GM18861 (cell line): ENCODE measurements around the gene KRTAP1-3.
"Not testable (repeated sequence)": the region's sequence is repeated elsewhere in the genome, so short reads cannot be mapped to it uniquely, and the experiment has no call there.

ENCODE experiments used
- ATAC-seq: cut with Tn5 transposase; IDR thresholded peaks from one replicate; pipeline ENCODE4 v1.9.1; 2021; ENCODE audit not compliant: unreplicated experiment

KRTAP1-3 gene

GRCh38 chr17:41054556-41054955, 19.9 kb upstream of the KRTAP1-3 start:
- not testable (repeated sequence) for ATAC-seq

- no peak for ATAC-seq
Observed at GRCh38 chr17:41054025-41054424, 19.4 kb upstream of the KRTAP1-3 start.

DNA sequence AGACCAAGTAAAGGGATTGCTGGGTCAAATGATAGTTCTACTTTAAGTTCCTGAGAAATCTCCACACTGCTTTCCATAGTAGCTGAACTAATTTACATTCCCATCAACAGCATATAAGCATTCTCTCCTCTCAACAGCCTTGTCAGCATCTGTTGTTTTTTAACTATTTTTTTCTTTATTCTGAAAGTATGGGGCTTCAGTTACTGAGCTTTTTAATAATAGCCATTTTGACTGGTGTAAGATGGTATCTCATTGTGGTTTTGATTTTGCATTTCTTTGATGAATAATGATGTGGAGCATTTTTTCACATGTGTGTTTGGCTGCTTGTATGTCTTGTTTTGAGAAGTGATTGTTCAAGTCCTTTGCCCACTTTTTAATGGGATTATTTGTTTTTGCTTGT, 17.9 kb upstream of the KRTAP1-3 start:
- no peak for ATAC-seq

DNA sequence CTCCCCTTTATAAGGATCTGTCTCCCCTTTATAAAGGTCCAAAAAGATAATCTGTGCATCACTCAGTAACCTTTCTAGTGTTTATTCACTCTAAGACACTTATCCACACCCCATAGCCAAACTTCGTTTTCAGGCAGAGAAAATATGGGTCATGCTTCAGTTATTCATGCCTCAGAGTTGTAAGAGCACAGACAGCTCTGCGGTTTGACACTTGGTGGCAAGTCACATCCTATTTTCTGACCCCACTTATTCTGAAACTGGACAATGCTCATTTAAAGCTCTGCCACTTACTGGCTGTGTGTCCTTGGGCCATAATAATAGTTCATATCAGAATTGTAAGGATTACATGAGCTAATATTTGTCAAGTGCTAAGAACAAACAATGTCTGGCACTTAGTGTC, 14.4 kb upstream of the KRTAP1-3 start:
- ATAC-seq: no peak

DNA sequence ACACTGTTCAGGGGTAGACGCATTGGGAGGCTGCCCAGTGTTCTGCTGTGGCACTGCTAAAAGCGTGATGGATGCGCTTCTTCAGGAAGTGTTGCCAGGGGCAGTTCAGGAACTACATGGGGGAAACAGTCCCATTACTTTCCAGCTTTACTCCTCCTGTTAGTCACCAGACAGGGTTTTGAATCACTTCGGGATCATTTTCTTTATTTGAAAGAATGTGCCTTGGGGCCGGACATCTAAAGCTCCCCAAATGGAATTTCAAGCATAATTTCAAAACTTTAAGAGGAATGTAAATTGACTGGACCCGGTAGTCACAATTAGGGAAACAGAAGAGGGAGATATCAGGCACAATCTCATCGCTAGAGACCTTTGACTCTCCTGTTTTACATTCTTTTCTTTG, 13.8 kb upstream of the KRTAP1-3 start:
- ATAC-seq: no peak

DNA sequence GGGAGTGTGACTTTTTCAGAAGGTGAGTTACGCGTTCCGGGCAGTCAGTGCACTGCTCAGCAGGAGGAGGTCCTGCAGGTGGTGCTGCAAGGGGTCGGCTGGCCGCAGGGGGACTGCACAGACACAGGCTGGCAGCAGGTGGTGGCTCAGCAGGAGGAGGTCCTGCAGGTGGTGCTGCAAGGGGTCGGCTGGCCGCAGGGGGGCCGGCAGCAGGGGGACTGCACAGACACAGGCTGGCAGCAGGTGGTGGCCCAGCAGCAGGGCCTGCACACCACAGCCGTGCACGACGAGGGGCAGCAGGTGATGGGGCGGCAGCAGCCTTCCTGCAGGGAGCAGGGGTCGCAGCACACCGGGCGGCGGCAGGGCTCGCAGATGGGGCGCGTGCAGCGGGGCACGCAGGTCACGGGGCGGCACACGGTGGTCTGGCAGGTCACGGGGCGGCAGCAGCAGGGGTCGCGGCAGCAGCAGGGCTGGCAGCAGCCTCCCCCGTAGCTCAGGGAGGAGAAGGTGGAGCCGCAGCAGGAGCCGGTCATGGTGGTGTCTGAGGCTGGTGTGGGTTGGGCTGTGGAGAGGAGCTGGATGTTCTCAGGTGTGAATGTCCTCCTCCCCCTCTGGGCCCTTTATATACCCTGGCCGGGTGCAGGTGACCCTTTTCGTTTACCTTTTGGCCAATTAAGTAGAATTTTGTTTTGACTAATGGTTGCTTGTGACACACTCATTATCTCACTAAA, 12.2 kb upstream of the KRTAP1-3 start, which contains the start of gene KRTAP2-1:
Gene KRTAP2-1, minus strand, starts transcription at position 582 of the 731 bp plus-strand sequence. Its CDS starts 49 bp downstream, at position 533.
- not testable (repeated sequence) for ATAC-seq

DNA sequence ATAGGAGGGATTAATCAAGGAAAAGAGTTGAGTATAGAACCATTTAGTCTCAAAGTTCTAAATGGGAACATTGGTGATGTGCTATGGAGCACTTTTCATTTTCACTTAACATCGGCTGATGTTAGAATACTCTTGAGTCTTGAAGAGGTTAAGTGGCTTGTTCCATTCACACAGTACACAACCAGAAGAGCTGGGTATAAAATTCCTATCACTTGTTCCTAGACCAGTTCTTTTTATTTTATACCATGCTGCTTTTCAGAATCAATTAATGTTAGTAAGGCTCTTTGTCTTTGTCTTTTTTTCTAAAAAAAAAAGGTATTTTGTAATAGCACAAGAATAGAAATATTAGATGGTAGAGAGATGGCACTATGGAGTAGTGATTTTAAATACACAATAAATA, 8.3 kb upstream of the KRTAP1-3 start:
- no peak for ATAC-seq

DNA sequence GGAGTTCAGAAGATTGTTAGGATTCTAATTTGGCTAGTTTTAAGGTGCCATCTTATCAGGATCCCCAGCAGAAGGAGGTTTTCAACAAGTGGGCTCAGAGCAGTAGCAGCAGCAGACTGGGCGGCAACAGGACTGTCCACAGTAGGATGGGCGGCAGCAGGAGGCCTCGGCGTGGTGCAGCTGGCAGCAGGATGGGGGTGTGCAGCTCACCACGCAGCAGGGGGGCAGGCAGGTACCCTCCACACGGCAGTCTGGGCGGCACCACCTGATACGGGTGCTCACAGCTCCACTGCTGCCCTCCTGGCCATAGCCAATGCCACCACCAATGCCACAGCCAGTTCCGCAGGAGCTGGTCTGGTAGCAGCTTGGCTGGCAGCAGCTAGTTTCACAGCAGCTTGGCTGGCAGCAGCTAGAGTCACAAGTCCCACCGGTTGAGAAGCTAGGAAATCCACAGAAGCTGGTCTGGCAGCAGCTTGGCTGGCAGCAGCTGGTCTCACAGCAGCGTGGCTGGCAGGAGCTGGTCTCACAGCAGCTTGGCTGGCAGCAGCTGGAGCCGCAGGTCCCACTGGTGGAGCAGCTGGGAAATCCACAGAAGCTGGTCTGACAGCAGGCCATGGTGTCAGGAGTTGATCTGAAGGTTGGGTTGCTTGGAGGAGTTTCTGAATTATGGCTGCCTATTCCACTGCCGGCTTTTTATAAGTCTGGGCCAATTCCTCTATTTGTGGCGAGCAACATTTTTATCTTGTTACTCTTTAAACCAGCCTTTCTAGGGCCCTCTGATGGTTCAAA, 6.3 kb upstream of the KRTAP1-3 start, which contains the start of gene KRTAP1-1:
Gene KRTAP1-1, minus strand, starts transcription at position 668 of the 789 bp plus-strand sequence. Its CDS starts 53 bp downstream, at position 615.
- ATAC-seq: not testable (repeated sequence)

DNA sequence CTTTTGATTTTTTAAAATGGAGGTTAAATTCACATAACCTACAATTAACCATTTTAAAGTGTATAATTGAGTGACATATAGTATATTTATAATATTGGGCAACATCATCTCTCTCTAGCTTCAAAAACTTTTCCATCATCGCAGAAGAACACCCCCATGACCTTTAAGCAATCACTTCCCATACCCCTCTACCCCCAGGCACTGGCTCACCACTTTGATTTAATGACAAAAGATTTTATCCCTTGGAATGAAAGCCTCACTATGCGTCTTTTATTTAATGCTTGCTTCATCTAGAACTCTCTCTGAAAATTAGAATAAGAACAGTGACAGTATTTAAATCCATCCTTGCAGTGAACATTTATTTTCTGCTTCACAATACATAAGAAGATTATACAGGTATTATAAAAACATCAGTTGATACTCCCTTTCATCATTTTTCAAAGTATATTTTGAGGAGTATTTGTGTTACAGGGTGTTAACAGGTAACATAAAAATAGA, 3.2 kb upstream of the KRTAP1-3 start:
- ATAC-seq: no peak

DNA sequence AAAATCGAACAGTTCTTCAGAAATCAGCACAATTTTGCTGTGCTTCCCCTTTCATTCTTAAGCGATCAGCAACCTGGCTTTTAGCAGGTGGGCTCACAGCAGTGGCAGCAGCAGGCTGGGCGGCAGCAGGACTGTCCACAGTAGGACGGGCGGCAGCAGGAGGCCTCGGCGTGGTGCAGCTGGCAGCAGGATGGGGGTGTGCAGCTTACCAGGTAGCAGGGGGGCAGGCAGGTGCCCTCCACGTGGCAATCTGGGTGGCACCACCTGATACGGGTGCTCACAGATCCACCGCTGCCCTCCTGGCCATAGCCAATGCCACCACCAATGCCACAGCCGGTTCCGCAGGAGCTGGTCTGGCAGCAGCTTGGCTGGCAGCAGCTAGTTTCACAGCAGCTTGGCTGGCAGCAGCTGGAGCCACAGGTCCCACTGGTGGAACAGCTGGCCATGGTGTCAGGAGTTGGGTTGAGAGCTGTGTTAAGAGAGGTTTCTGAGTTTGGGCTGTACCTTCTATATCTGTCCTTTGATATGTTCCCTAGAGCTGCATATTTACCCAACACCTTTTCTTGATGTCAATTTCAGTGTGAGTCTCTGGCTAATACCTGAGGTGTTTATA, 4.9 kb downstream of the KRTAP1-3 start, which contains the start of gene KRTAP1-4:
Gene KRTAP1-4, minus strand, starts transcription at position 563 of the 613 bp plus-strand sequence. Its CDS starts 117 bp downstream, at position 446.
- ATAC-seq: no peak

GRCh38 chr17:41026715-41027471, 7.8 kb downstream of the KRTAP1-3 start, which contains the start of gene KRTAP1-5:
KRTAP1-5 (minus strand) TSS chr17:41027208; CDS start chr17:41027155, 53 bp downstream.
- ATAC-seq: no peak

- ATAC-seq: no peak
Observed at GRCh38 chr17:41024697-41025096, 10.0 kb downstream of the KRTAP1-3 start.

- no peak for ATAC-seq
Observed at GRCh38 chr17:41020336-41020735, 14.3 kb downstream of the KRTAP1-3 start.

DNA sequence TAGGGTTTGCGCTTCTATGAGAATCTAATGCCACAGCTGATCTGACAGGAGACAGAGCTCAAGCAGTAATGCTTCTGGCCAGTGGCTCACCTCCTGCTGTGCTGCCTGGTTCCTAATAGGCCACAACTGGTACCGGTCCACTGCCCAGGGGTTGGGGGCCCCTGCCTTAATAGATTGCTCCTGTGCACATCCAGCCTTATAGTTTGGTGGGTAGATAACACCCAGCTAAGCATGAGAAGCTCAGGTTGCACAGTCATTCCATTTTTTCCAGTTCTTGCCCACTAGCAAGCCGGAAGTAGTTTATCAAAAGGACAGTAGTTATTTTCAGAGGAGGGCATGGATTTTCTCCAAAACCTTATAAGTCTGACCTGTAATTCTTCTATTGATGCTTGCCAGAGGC, 15.3 kb downstream of the KRTAP1-3 start:
- ATAC-seq: no peak

DNA sequence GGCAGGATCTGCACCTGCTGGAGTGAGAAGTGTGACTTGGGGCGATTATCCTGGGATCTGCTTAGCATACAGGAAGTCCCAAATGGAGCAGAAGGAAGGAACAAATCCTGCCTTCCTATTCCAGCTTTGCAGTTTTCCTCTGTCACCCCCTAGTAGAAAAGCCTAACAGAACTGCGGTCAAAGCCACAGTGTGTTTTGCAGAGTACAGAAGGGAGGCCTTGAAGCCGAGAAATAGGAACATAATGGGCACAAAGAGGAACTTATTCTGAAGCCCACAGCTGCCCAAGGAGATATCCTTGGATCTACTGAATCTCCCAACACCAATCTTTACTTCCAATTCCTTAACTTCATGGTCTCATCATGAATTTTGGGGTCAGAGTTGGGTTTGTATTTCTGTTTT, 16.1 kb downstream of the KRTAP1-3 start:
- ATAC-seq: no peak

DNA sequence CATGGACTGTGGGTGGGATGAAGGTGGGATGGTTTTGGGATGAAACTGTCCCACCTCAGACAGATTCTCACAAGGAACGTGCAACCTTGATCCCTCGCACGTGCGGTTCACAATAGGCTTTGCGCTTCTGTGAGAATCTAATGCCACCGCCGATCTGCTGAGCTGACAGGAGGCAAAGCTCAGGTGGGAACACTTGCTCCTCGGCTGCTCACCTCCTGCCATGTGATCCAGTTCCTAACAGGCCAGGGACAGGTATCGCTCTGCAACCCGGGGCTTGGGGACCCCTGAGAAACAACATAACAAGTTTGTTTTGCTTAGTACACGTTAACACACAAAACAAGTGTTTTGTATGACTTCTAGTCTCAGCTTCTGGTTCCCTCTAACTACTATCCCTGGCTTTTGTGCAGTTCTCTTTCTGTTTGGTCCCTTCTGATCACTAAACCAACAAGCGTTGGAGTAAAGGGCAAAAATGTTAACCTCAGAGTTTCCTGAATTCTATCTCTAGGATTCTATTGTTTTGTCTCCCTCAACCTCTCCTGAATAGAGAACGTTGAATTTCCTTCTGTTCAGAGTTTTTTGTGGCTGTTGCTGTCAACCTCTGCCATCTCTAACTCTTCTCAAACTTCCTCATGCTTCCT, 18.0 kb downstream of the KRTAP1-3 start:
- ATAC-seq: no peak

GRCh38 chr17:41015454-41015853, 19.2 kb downstream of the KRTAP1-3 start:
- ATAC-seq: no peak

DNA sequence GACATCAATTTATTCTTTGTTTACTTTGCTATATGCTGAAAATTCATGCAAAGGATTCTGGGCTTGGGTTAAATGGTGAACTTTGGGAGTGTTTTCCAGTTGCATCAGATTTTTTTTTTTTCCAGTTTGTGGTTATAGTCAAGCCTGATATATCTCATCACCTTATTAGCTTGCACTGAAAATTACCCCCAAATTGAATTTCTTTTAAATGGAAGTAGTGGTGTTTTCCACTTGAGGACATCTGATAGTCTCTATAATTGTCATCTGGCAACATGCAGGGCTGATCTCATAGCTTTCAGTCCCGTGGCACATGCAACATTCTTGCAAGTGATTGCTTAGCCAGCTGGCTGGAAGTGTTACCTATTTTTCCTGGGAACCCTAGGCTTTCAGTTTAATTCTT, 21.1 kb downstream of the KRTAP1-3 start:
- no peak for ATAC-seq

GRCh38 chr17:41013181-41013580, 21.5 kb downstream of the KRTAP1-3 start:
- ATAC-seq: no peak
